ES-I3 (cell line): Measurements from ENCODE around the gene MTHFR.

ENCODE experiments used
- H3K36me3 ChIP-seq: 2 replicates; pipeline ENCODE4 v1.6.1; 2013; ENCODE audit warnings: mild to moderate bottlenecking, low read length, control low read depth, moderate library complexity; ENCODE audit not compliant: insufficient read depth
- H3K4me1 ChIP-seq: 2 replicates; pipeline ENCODE4 v1.6.1; 2013; ENCODE audit warnings: mild to moderate bottlenecking, control low read depth, low read length; ENCODE audit not compliant: insufficient read depth
- H3K9ac ChIP-seq: 2 replicates; pipeline ENCODE4 v1.6.1; 2013; ENCODE audit warnings: low read depth, mild to moderate bottlenecking, low read length, moderate library complexity
- H3K9me3 ChIP-seq: 2 replicates; pipeline ENCODE4 v1.6.1; 2013; ENCODE audit warnings: mild to moderate bottlenecking, low read length, moderate library complexity; ENCODE audit not compliant: control insufficient read depth, insufficient read depth

Gene MTHFR

DNA sequence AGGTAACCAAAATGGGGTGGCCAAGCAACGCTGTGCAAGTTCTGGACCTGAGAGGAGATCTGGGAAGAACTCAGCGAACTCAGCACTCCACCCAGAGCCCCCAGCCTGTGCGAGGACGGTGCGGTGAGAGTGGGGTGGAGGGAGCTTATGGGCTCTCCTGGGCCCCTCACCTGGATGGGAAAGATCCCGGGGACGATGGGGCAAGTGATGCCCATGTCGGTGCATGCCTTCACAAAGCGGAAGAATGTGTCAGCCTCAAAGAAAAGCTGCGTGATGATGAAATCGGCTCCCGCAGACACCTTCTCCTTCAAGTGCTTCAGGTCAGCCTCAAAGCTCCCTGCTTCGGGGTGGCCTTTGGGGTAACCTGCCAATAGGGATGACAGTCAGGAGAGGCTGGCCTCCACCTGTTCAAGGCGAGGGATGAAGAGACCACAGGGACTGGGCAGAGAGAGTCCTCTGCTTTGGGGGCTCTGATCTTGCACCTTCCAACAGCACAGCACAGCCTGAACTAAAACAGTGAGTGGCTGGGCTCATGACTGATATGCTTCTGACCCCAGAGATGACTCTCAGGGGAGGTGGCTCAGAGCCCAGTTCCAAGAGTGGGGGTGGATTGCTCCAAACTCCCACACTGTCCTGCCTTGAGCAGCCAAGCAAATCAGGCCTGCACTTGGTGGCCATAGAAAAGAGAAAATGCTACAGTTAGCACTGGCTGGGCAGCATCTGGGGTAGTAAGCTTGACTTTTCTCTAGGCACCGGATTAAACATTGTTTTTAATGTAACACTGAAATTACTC lies 9.5 kb downstream of the MTHFR start:
- Histone ChIP-seq H3K9me3 (no peaks in the 10 kb centered on the region), H3K9ac (no peak overlapping the region), H3K36me3 (0 out of 2 replicates have a peak, but pooled peaks cover 2% of the 10 kb centered on the region), H3K4me1 (no peaks in the 10 kb centered on the region)

DNA sequence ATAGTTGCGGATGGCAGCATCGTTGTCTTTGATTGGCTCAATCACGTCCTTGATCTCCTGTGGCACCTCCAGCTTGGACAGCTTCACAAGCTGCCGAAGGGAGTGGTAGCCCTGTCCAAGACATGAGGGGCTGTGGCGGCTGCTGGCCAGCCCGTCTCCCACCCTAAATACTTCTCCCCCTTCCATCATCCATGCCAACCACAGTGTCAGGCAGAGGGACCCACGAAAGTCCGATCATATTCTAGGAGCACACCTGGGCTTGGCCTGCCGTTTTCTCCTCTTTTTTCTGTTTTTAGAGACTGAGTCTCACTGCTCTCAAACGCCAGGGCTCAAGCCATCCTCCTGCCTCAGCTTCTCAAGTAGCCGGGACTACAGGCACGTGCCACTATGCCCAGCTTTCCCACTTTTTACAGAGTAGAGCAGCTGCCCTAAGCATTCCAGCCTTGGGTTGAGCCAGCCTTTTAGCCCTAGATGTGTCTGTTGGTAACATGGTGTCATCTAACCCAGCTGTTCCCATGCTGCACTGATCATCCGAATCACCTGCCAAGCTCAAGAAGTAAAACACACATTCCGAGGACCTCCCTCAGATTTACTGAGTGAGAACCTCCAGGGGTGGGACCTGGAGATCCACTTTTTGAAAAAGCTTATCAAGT lies 10.4 kb downstream of the MTHFR start:
- H3K9me3 ChIP-seq = no peaks in the 10 kb centered on the region
- H3K36me3 ChIP-seq = 0 out of 2 replicates have a peak, but pooled peaks cover 2% of the 10 kb centered on the region

DNA sequence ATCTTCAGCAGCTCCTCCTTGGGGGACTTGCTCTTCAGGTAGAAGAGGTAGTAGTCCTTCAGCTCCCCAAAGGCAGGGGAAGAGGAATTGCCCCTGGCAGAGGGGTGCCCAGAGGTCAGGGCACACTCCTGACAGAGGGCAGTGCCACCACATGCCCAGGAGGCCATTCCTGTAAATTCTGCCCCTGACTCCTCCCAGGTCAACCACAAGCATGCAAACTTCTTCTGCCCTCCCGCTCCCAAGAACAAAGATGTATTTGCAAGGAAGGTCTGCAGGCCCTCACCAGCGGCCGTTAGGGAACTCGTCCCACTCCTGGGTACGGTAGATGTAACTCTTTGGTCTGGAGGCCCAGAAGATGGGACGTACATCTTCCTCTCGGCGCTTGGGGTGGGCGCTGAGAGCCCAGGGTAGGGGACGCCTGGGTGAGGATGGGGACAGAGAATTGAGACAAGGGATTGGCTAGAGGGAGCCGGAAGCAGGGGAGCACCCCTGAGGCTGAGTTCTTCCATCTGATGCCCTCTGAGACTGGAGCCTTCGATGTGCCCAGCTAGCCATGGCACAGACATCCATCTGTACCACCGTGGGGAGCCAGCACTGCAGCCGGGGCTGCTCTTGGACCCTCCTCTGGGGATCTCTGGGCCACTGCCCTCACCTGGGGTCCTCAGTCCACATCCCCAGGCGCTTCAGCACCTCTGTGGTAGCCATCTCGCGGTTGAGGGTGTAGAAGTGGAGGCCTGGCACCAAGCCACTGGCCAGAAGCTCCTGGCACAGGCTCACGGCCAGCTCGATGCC lies 11.1 kb downstream of the MTHFR start:
- no peaks in the 10 kb centered on the region for H3K36me3 ChIP-seq
- no peaks in the 10 kb centered on the region for H3K4me1 ChIP-seq
- no peaks in the 10 kb centered on the region for H3K9me3 ChIP-seq
- H3K9ac ChIP-seq = no peak overlapping the region

More for the DNA sequence above, 10.4 kb downstream of the MTHFR start:
- Histone ChIP-seq H3K9ac (no peak overlapping the region), H3K4me1 (no peaks in the 10 kb centered on the region)

DNA sequence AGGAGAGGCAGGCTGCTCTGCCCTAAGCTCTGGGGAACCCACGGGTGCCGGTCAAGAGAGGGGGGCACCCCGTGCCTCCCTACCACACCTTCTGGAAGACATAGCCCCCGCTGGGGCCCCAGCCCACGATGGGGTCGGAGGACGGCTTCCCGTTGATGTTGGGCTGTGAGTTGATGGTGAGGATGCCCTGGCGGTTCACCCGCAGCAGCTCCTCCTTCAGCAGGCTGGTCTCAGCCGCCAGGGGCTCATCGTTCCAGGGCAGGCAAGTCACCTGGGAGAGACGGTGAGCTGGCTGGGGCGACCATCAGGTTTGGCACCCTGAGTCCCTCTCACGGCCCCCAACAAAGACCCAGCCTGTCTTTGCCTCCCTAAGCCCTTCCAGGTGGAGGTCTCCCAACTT lies 11.9 kb downstream of the MTHFR start:
- H3K36me3 ChIP-seq = no peaks in the 10 kb centered on the region

DNA sequence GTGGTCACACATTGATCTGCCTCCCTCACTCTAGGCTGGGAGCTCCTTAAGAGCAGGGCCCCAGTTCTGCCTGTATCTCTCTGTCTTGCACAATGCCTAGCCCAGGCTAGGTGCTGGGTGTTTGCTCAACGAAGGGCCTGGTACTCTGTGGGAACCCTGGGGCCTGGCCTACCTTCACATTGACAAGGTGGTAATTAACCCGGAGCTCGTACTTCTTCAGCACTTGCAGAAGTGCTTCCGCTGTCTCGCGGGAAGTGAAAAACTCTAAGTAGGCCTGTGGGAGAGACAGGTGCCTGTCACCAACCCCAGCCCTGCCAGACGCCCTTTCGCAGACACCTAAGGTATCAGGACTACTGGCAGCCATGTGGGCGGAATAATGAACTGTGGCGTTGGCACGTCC lies 13.7 kb downstream of the MTHFR start:
- H3K9me3 ChIP-seq = no peaks in the 10 kb centered on the region
- H3K4me1 ChIP-seq = peaks cover 14% of the 10 kb centered on the region
- H3K9ac ChIP-seq = no peak overlapping the region
- H3K36me3 ChIP-seq = no peaks in the 10 kb centered on the region

More for the DNA sequence above, 11.9 kb downstream of the MTHFR start:
- Histone ChIP-seq H3K9ac (no peak overlapping the region), H3K4me1 (no peaks in the 10 kb centered on the region), H3K9me3 (no peaks in the 10 kb centered on the region)

DNA sequence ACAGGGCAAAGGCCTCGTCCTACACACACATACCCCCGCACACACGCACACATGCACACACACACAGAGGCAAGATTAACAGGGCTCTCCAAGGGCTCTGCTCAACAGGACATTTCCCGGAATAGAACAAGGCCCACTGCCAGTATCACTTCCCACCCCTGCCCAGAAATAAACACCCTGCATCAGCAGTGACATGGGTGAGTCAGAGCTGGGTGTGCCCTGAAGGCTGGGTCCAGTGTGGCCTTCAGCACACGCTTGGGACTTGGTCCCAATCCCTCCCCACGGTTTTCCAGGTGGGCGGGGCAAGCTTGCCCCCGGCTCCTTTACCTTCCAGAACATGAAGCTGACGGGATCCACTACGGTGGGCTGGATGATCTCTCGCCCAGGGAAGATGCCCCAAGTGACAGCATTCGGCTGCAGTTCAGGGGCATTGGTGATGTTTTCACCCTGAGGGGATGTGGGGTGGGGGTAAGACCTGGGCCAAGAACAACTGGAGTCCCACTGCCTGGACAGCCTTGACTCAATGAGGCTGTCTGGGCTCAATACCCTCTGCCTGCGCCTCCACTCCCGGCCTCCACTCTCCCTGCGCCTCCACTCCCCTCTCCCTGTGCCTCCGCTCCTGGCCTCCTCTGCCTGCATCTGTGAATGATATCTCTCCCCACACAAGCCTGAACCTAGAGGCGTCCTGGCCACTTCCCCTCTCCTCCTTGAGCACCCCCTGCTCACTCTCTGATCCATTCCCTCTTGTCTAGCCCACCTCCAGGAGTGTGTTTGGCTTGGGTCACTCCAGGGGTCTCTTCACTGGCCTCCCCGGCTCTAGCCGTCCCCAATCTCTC lies 14.7 kb downstream of the MTHFR start:
- Histone ChIP-seq H3K4me1 (peaks cover 22% of the 10 kb centered on the region), H3K9ac (no peak overlapping the region), H3K9me3 (no peaks in the 10 kb centered on the region), H3K36me3 (no peaks in the 10 kb centered on the region)

DNA sequence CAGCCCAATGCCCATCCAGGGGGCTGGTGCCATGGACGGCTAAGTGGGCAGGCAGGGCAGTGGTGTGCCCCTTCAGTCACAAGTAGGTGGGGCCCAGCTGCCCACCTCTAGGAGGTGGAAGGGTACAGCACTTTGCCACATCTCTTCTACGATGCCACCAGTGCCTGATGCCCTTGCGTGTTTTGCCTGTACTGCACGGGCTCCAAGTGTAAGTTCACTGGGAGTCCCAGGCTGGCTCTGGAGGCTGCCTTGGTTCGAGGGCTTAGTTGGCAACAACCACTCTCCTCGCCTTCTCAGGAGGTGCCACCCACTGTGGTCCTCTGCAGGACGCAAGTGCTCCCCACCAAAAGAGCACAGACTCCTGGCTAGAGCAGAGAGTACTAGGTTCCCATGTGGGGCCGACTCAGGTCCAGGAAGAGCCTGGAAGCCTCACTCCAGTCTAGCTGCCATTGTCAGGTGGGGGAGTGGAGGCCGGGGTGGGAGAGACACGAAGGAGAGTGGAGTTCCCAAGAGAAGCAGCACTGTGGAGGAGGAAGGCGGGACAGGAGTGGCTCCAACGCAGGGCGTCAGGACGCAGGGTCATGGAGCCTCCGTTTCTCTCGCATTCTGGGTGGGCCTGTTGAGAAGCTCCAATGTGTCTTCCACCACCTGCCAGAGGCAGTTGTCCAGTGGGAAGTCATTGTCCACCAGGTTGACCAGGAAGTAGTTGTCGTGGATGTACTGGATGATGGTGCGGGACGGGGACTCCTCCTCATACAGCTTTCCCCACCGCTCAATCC lies 15.5 kb downstream of the MTHFR start:
- Histone ChIP-seq H3K36me3 (no peaks in the 10 kb centered on the region), H3K9ac (no peak overlapping the region), H3K9me3 (no peaks in the 10 kb centered on the region), H3K4me1 (peaks cover 25% of the 10 kb centered on the region)

DNA sequence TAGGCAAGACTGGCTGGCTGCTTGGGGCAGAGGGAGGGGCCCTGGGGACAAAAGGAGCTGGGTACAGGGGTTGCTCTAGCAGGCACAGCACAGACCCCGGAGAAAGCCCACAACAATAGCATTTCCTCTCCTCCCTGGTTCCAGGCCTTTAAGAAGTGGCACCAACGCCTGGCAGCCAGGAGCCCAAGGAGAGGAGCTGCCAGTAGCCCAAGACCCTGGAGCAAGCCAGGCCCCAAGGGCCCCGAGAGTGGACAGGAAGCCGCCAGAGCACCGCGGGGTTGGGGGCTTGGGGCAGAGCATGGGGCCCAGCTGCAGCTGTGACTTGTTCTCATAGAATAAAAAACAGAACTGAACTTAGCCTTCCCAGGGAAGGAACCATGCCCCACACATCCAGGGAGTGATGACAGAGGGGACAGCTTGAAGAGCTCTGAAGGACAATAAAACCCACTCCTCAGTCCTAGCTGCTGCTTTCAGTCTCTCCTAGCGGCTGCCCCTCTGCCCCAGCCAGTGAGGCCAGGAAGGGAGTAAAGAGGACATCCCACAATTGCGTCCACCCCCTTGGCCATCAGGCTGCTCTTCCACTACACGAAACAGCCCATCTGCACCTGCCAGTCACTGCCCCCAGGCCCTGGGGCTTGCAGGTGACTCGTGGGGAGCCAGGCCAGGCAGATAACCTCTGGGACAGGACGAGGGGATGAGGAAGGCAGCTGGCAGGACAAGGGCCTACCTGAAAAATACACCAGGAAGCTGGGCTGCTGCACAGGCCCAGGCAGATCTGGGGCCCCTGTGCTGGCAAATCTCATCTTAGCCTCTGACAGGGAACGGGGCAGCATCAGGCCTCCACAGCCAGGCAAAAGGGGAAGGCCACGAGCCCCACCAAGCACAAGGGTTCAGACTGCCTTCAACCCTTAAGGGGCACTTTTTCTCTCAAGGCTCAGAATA lies 16.4 kb downstream of the MTHFR start:
- Histone ChIP-seq H3K9me3 (no peaks in the 10 kb centered on the region), H3K9ac (no peak overlapping the region), H3K4me1 (peaks cover 30% of the 10 kb centered on the region), H3K36me3 (no peaks in the 10 kb centered on the region)

DNA sequence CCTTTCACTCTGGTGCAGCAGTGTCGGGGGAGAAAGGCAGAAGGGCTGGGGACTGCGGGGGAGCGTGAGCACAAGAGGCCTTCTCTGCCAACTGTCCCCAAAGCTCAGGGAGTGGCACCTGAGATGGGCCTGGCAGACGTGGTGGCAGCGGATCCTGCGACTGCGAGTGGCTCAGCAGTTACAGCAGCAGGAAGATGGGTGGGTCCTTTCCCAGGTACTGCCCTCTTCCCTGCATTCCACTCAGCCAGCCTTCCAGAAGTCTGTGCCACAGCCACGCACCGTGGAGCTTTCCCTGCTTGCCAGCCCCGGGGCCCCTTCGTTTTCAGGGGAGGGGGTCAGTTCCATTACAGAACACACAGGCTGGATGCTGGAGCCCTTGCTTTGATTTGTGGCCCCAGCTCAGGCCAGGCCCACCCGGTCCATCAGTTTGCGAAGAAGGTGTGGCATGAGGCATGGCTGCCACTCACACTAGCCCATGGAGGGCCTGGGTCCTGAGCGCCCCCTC lies 17.2 kb downstream of the MTHFR start:
- H3K9me3 ChIP-seq = no peaks in the 10 kb centered on the region
- H3K36me3 ChIP-seq = no peaks in the 10 kb centered on the region
- H3K4me1 ChIP-seq = peaks cover 31% of the 10 kb centered on the region
- H3K9ac ChIP-seq = no peak overlapping the region

DNA sequence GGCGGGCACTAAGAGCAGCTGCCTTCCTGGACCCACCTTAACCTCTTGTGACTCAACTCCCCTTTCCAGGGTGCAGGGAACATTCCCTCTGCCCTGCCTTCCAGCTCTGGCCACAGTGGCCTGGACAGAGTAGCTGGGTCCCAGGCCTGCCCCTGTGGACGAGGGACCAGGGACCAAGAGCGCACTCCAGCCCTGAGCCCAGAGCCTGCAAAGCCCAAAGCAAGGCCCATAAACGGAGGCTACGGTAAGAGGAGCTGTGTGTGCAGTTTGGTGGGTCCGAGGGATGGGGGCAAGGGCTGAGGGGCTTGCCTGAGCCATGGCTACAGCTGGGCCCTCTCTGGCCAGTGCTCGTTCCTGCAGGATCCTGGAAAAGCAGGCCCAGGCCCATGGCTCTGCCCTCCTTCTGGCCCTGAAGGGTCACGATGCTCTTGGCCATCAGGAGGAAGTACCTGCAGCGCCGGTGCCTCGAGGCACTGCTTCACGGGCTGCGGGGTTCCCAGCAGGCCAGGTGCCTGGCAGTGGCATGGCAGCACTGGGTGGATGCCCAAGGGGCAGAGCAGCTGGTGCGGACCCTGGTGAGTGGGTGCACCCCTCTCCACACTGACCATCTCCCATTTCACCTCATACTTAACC lies 17.8 kb downstream of the MTHFR start:
- peaks cover 31% of the 10 kb centered on the region for H3K4me1 ChIP-seq

DNA sequence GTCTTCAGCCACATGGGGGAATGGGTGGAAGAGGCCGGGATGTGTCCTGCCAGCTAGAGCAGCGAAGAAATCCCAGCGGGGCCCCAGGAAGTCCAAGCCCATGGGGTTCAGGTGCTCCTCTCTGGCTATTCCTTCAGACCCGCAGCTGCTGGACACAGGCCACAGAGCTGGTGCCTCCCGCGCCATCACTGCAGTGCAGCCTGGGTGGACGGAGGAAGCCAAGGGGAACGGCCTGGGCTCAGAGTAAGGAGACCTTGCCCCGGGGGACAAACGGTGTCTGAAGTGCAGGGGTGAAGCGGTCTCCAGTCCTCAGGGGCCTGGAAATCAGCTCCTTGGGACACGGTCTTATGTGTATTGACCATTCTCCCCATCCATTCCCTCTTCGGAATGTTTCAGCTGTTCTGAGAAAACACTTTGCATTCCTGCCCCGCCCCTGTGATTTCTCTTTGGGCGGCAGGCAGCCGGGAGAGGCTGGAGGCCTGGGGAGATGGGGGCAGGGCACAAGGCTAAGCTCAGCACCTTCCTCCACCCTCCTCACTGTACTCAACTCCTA lies 18.4 kb downstream of the MTHFR start:
- no peaks in the 10 kb centered on the region for H3K36me3 ChIP-seq
- H3K4me1 ChIP-seq = peaks cover 31% of the 10 kb centered on the region
- H3K9ac ChIP-seq = peak overlapping the region; percentile 14; the same call in 1 of the 2 replicates
- H3K9me3 ChIP-seq = no peaks in the 10 kb centered on the region

More for the DNA sequence above, 17.8 kb downstream of the MTHFR start:
- H3K9ac ChIP-seq = no peak overlapping the region
- H3K9me3 ChIP-seq = no peaks in the 10 kb centered on the region
- no peaks in the 10 kb centered on the region for H3K36me3 ChIP-seq

DNA sequence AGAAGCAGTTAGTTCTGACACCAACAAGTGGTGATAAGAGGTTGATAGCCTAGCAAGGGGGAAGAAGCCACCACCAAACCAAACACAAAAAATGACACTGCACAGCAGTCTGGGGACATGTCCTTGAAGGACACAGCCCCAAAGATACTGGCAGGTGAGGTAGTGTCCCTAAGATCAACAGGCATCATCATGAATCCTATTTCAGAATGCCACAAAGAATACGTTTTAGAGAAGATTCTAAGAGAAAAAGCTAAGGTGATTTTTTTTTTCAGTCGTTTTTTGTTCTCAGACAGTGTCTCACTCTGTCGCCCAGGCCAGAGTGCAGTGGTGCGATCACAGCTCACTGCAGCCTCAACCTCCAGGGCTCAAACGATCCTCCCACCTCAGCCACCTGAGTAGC lies 19.6 kb downstream of the MTHFR start:
- Histone ChIP-seq H3K36me3 (no peaks in the 10 kb centered on the region), H3K4me1 (peaks cover 31% of the 10 kb centered on the region)

More for the DNA sequence above, 19.6 kb downstream of the MTHFR start:
- H3K9ac ChIP-seq = no peak overlapping the region
- no peaks in the 10 kb centered on the region for H3K9me3 ChIP-seq
